ENCODE results near the gene CHST11.

The CHST11 gene

GRCh38 chr12:104534162-104534856 is 77.6 kb downstream of the CHST11 start:
- H3K4me3 ChIP-seq (ENCODE audit: low read depth, low read length), result no peak overlapping the region
- TF ChIP-seq CTCF (IDR thresholded peaks at IDR 0.05; ENCODE audit: borderline replicate concordance, insufficient read depth, low read depth, low read length), result no peak

GRCh38 chr12:104534857-104535248 is 78.1 kb downstream of the CHST11 start:
- H3K4me3 ChIP-seq (ENCODE audit: low read depth, low read length), result no peak overlapping the region
- TF ChIP-seq CTCF (IDR thresholded peaks at IDR 0.05; ENCODE audit: borderline replicate concordance, insufficient read depth, low read depth, low read length), result no peak

- no peak overlapping the region for H3K4me3 ChIP-seq (ENCODE audit: low read depth, low read length)
- no peak for TF ChIP-seq CTCF (IDR thresholded peaks at IDR 0.05; ENCODE audit: borderline replicate concordance, insufficient read depth, low read depth, low read length)
Observed at GRCh38 chr12:104535369-104535768, 78.6 kb downstream of the CHST11 start.

- no peak overlapping the region for H3K4me3 ChIP-seq (ENCODE audit: low read depth, low read length)
- no peak for TF ChIP-seq CTCF (IDR thresholded peaks at IDR 0.05; ENCODE audit: borderline replicate concordance, insufficient read depth, low read depth, low read length)
Observed at GRCh38 chr12:104536841-104537240, 80.1 kb downstream of the CHST11 start.

- no peak overlapping the region for H3K4me3 ChIP-seq (ENCODE audit: low read depth, low read length)
- TF ChIP-seq CTCF (IDR thresholded peaks at IDR 0.05; ENCODE audit: borderline replicate concordance, insufficient read depth, low read depth, low read length), result no peak
Observed at GRCh38 chr12:104538056-104538455, 81.3 kb downstream of the CHST11 start.

GRCh38 chr12:104538891-104539462 is 82.2 kb downstream of the CHST11 start:
- no peak overlapping the region for H3K4me3 ChIP-seq (ENCODE audit: low read depth, low read length)
- TF ChIP-seq CTCF (IDR thresholded peaks at IDR 0.05; ENCODE audit: borderline replicate concordance, insufficient read depth, low read depth, low read length), result no peak

GRCh38 chr12:104544836-104545235 is 88.1 kb downstream of the CHST11 start:
- H3K4me3 ChIP-seq (ENCODE audit: low read depth, low read length), result no peak overlapping the region
- no peak for TF ChIP-seq CTCF (IDR thresholded peaks at IDR 0.05; ENCODE audit: borderline replicate concordance, insufficient read depth, low read depth, low read length)
